Fibroblast of mammary gland (primary cell): ENCODE data around the gene MMP15.

Source experiments
- DNase-seq: peaks from one replicate; pipeline ENCODE4 v3.0.0-alpha.2; 2010; ENCODE audit warnings: low read depth
- H3K4me3 ChIP-seq: 2 replicates; pipeline ENCODE4 v1.5.1; 2011; ENCODE audit warnings: low read depth, mild to moderate bottlenecking, low read length, moderate library complexity; ENCODE audit not compliant: control insufficient read depth
- CTCF ChIP-seq: conservative IDR thresholded peaks from 2 replicates; pipeline ENCODE4 v1.5.1; 2011; ENCODE audit warnings: low read depth, low read length, inconsistent platforms; ENCODE audit not compliant: control insufficient read depth, insufficient read depth

The MMP15 gene

GRCh38 chr16:58009856-58010416 is 15.6 kb upstream of the MMP15 start:
- no peak overlapping the region for H3K4me3 ChIP-seq
- TF ChIP-seq CTCF: no peak

GRCh38 chr16:58010886-58011285 is 14.7 kb upstream of the MMP15 start:
- DNase-seq: no peak
- no peak for TF ChIP-seq CTCF
- H3K4me3 ChIP-seq: no peak overlapping the region

More at GRCh38 chr16:58009856-58010416, 15.6 kb upstream of the MMP15 start:
- DNase-seq: no peak

GRCh38 chr16:58011652-58012051 is 13.9 kb upstream of the MMP15 start:
- TF ChIP-seq CTCF: no peak
- DNase-seq: no peak
- H3K4me3 ChIP-seq: no peak overlapping the region

GRCh38 chr16:58012481-58012880 is 13.1 kb upstream of the MMP15 start:
- no peak for DNase-seq
- TF ChIP-seq CTCF: no peak
- no peak overlapping the region for H3K4me3 ChIP-seq

- no peak for DNase-seq
- H3K4me3 ChIP-seq: no peak overlapping the region
- no peak for TF ChIP-seq CTCF
Measured at GRCh38 chr16:58013201-58013956, 12.2 kb upstream of the MMP15 start.

GRCh38 chr16:58016840-58017446 is 8.6 kb upstream of the MMP15 start:
- no peak for TF ChIP-seq CTCF
- H3K4me3 ChIP-seq: no peak overlapping the region
- DNase-seq: no peak

- no peak for DNase-seq
- no peak overlapping the region for H3K4me3 ChIP-seq
- TF ChIP-seq CTCF: no peak
Measured at GRCh38 chr16:58018803-58019202, 6.8 kb upstream of the MMP15 start.
